Right cardiac atrium (tissue), 5 donors: Measurements from ENCODE around the gene TRAPPC12. TPM values are rescaled to one million over a fixed set of nuclear protein-coding genes. Genes with fewer than 3 reads are reported as not detected.

Experiments
- ATAC-seq, 2 donors: fragments of 200-7000 bp; cut with Tn5 transposase; one replicate each; pipeline versions ENCODE4 v1.8.0 to v1.9.1; 2020; ENCODE audit warnings: moderate library complexity in 2 of 2, mild to moderate bottlenecking in 1 of 2
- DNase-seq, 3 donors: peaks; one replicate each; pipeline ENCODE4 v3.0.0-alpha.2; 2020
- H3K27ac ChIP-seq: one replicate; pipeline ENCODE4 v1.5.1; 2013; ENCODE audit warnings: mild to moderate bottlenecking, low read length, control low read depth, moderate library complexity
- H3K27me3 ChIP-seq: one replicate; pipeline ENCODE4 v1.6.1; 2013; ENCODE audit not compliant: control insufficient read depth, insufficient read depth
- H3K4me1 ChIP-seq: one replicate; pipeline ENCODE4 v1.6.1; 2013; ENCODE audit warnings: low read length; ENCODE audit not compliant: control insufficient read depth, insufficient read depth
- H3K4me3 ChIP-seq: one replicate; pipeline ENCODE4 v1.5.1; 2013; ENCODE audit warnings: low read length, control low read depth
- H3K9me3 ChIP-seq: one replicate; pipeline ENCODE4 v1.6.1; 2013; ENCODE audit warnings: low read length; ENCODE audit not compliant: control insufficient read depth
- WGBS: extraction: QIAGEN DNeasy Blood & Tissue Kit; methylation state at CpG from one replicate; pipeline ENCODE4 v1.1.7; 2013; 5-methylcytosine and 5-hydroxymethylcytosine counted together
- intact Hi-C, 4 donors: fragments of 100-400 bp; cut with DNase I; formaldehyde crosslinking; loops; one replicate each; pipeline versions ENCODE4 v1.11.0 to v1.14.0; 2022 to 2023
- polyA plus RNA-seq: library from polyadenylated mRNA; stranded (reverse); fragments of 200-250 nt; gene quantifications from one replicate; pipeline ENCODE4 v1.2.3, GENCODE V29; 2013
- total RNA-seq, 4 donors: library from RNA; stranded (reverse); fragmentation: NEBNext Ultra II Directional; extraction: Animal tissue kit (Norgen Biotek cat#: 25700); gene quantifications; one replicate each; pipeline ENCODE4 v1.2.1, GENCODE V29; 2021
- donor health status: healthy with polysubstance abuse.
- donor health status: DM: no; HTN: yes; CAD: no.
- donor health status: DM: no; HTN: no; CAD: no.
- donor health status: DM: no; HTN: yes; CAD: no; lungs with severe emphysema.
- donor health status: DM: yes; HTN: yes; CAD: no.

The TRAPPC12 gene
- total and polyA plus RNA-seq, 5 donors = 93.4 to 137 (median 128) TPM

- intact Hi-C loops = no loop called here
- WGBS = 93% methylated on average over 8 of the region's 8 CpGs
- Histone ChIP-seq H3K9me3 (no peaks in the 10 kb centered on the region), H3K4me1 (no peaks in the 10 kb centered on the region), H3K27me3 (no peaks in the 10 kb centered on the region), H3K4me3 (no peak overlapping the region), H3K27ac (no peak overlapping the region)
- ATAC-seq (no peak), DNase-seq (no peak)
Observed at GRCh38 chr2:3390041-3390440, 10.5 kb downstream of the TRAPPC12 start.

GRCh38 chr2:3392216-3392615, 12.7 kb downstream of the TRAPPC12 start:
- DNase-seq = no peak
- Histone ChIP-seq H3K4me1 (no peaks in the 10 kb centered on the region), H3K4me3 (no peak overlapping the region), H3K27ac (no peak overlapping the region), H3K9me3 (no peaks in the 10 kb centered on the region), H3K27me3 (no peaks in the 10 kb centered on the region)
- intact Hi-C loops = no loop called here
- ATAC-seq = no peak
- 91% methylated on average over 4 of the region's 4 CpGs for WGBS

DNA sequence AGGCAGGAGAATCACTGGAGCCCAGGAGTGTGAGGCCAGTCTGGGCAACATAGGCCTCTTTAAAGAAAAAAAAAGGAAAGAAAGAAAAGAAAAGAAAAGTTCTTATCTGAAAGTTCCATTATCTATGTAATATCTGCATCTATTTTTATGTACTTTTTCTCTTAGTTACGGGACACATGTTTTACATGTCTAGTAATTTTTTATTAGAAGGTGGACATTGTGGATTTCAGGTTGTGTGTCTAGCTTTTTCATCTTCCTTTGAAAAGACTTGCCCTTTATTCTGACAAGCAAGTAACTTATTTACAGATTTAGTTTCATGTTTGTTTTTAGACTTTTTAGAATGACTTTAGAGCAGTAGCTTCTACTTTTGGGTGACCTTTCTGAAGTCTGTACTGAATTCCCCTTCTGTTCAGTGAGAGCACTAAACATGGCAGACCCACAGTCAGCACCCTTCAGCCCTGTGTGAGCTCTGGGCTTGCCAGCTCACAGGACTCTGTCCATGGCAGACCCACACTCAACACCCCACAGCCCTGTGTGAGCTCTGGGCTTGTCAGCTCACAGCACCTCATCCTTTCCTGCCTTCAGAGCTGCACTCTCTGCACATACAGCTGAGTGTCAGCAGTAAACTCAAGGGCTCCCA, 17.5 kb downstream of the TRAPPC12 start:
- Histone ChIP-seq H3K9me3 (no peaks in the 10 kb centered on the region), H3K4me1 (peaks cover 6% of the 10 kb centered on the region), H3K4me3 (no peak overlapping the region), H3K27me3 (no peaks in the 10 kb centered on the region), H3K27ac (no peak overlapping the region)
- no peak for DNase-seq
- ATAC-seq = no peak
- intact Hi-C loops = no loop called here
- 96% methylated on average over 1 of the region's 1 CpG for WGBS

DNA sequence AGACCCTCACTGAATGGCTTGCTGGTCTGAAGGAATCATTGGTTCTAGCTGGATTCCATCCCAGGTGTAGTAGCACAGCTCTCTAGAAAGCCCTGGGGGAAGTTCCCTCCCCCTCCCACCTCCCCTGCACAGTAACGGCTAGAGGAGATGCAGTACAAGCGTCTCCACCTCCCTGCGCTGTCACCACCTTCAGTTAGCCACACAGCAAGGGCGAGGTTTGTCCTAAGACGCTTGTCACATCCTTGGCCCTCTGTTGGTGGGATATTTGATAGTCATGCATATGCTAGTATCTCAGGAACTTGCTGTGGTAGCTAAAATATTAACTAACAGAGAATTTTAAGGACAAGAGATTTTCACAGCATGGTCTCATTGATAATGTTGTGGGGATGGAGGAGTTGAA, 19.4 kb downstream of the TRAPPC12 start:
- Histone ChIP-seq H3K27me3 (no peaks in the 10 kb centered on the region), H3K4me1 (peaks cover 6% of the 10 kb centered on the region), H3K27ac (no peak overlapping the region), H3K9me3 (no peaks in the 10 kb centered on the region), H3K4me3 (no peak overlapping the region)
- 78% methylated on average over 5 of the region's 5 CpGs for WGBS
- no peak for ATAC-seq
- no peak for DNase-seq
- intact Hi-C loops = no loop called here

GRCh38 chr2:3399381-3399780, 19.9 kb downstream of the TRAPPC12 start:
- Histone ChIP-seq H3K27me3 (no peaks in the 10 kb centered on the region), H3K4me3 (no peak overlapping the region), H3K27ac (peak overlapping the region; percentile 10), H3K4me1 (peaks cover 6% of the 10 kb centered on the region), H3K9me3 (no peaks in the 10 kb centered on the region)
- DNase-seq (no peak), ATAC-seq (no peak)
- intact Hi-C loops = no loop called here
- WGBS = 39% methylated on average over 3 of the region's 3 CpGs

- ATAC-seq = peak; percentile 87 to 93
- DNase-seq = peak; percentile 55 to 87 (median 86)
- Histone ChIP-seq H3K4me1 (peaks cover 6% of the 10 kb centered on the region), H3K27me3 (no peaks in the 10 kb centered on the region), H3K27ac (no peak overlapping the region), H3K9me3 (no peaks in the 10 kb centered on the region), H3K4me3 (no peak overlapping the region)
- WGBS = 18% methylated on average over 9 of the region's 9 CpGs
- intact Hi-C loops = no loop called here
Observed at GRCh38 chr2:3399829-3400228, 20.3 kb downstream of the TRAPPC12 start.

DNA sequence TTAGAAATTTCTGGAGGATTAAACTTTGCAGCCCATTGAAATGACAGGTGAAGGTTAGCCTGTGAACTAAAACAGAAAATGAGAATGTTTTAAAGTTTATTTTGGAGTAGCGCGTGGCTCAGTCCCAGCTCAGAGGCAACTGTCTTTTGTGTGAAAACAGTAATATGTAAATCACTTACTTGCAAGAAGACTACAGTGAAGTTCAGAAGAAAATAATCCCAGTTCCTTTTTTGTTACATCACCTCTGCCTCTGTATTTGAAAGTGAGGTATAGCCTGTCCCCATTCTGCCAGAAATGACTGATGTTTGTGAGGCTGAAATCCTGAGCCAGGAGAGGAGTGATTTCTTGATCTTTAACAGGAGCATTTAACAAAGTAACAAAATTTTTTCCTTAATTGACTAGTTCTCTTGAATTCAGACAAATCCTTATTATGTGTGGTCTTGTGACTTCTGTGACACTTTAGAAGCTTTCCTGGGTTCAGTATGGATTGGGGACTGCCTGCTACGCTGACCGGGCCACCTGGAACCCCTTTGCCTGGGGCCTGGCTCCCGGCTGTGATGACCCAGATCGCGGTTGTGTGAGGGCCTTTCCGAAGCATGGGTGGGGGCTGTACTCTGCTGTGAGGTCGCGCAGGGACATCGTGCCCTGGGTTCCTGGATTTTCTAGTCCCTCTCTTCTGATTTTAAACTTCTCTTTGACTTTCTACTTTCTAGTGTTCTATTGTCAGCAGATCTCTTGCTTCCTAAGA, 24.3 kb downstream of the TRAPPC12 start:
- ATAC-seq (no peak), DNase-seq (no peak)
- intact Hi-C loops = no loop called here
- Histone ChIP-seq H3K4me1 (peaks cover 10% of the 10 kb centered on the region), H3K9me3 (no peaks in the 10 kb centered on the region), H3K4me3 (no peak overlapping the region), H3K27me3 (no peaks in the 10 kb centered on the region), H3K27ac (no peak overlapping the region)
- 84% methylated on average over 11 of the region's 11 CpGs for WGBS

DNA sequence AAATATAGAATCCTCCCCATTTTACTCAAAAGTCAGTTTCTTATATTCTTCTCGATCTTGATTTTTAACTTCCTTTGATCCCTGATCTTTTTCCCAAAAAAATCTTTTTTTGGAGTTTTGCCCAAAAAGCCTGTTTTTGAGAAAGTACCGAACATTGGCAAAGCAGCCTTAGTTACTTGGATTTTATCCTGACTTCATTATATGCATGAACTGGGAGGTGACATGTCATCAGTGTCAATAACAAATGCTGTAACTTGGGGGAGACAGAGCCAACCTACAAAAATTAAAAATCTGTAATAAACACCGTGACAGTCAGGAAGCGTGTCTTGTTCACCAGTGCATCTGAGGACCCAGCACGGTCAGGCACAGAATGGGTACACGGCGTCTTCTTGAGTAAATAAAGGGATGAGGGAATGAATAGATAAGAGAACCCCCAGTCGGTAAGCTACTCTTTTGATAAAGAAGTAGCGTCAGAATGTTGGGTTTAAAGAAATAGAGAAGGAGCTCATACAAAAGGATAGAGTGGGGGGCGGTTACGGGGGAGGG, 24.9 kb downstream of the TRAPPC12 start:
- WGBS = 71% methylated on average over 11 of the region's 11 CpGs
- DNase-seq (no peak), ATAC-seq (no peak)
- no peaks in the 10 kb centered on the region for H3K9me3 ChIP-seq
- no peak overlapping the region for H3K4me3 ChIP-seq
- H3K27ac ChIP-seq = no peak overlapping the region
- H3K4me1 ChIP-seq = peaks cover 9% of the 10 kb centered on the region
- H3K27me3 ChIP-seq = no peaks in the 10 kb centered on the region
- intact Hi-C loops = no loop called here

- WGBS = 53% methylated on average over 6 of the region's 6 CpGs
- peaks cover 6% of the 10 kb centered on the region for H3K4me1 ChIP-seq
- no peak overlapping the region for H3K27ac ChIP-seq
- DNase-seq (no peak), ATAC-seq (peak; percentile 37 to 42)
- H3K4me3 ChIP-seq = no peak overlapping the region
- intact Hi-C loops = no loop called here
- H3K27me3 ChIP-seq = no peaks in the 10 kb centered on the region
- H3K9me3 ChIP-seq = no peaks in the 10 kb centered on the region
Observed at GRCh38 chr2:3405307-3405706, 25.8 kb downstream of the TRAPPC12 start.

DNA sequence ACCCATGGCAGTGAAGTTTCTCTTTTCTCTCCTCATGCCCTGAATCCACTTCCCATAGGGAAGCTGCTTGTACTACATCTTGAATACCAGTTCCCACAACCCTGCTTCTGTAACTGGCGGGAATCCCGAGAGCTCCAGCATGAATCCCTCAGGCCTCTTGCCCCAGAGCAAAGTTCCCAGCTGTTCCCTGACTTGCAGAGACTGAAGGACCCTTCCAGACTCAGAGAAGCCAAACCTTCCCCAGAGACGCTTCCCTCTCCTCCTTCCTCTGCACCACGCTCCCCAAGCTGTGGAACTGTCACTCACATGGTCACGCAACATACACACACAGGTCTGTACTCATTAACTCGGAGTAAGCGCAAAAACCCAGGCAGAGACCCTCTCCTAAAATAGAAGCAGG, 26.4 kb downstream of the TRAPPC12 start:
- Histone ChIP-seq H3K27ac (peak overlapping the region; percentile 26), H3K9me3 (no peaks in the 10 kb centered on the region), H3K27me3 (no peaks in the 10 kb centered on the region), H3K4me1 (peaks cover 4% of the 10 kb centered on the region), H3K4me3 (no peak overlapping the region)
- ATAC-seq = peak; percentile 54
- DNase-seq = no peak
- intact Hi-C loops = no loop called here
- WGBS = 74% methylated on average over 7 of the region's 7 CpGs

- peaks cover 4% of the 10 kb centered on the region for H3K4me1 ChIP-seq
- H3K27ac ChIP-seq = no peak overlapping the region
- WGBS = 64% methylated on average over 3 of the region's 3 CpGs
- intact Hi-C loops = no loop called here
- ATAC-seq (peak in 1 of 2 donors; percentile 74), DNase-seq (peak; percentile 64 to 73 (median 68))
- no peaks in the 10 kb centered on the region for H3K9me3 ChIP-seq
- no peak overlapping the region for H3K4me3 ChIP-seq
- no peaks in the 10 kb centered on the region for H3K27me3 ChIP-seq
Observed at GRCh38 chr2:3406501-3406900, 27.0 kb downstream of the TRAPPC12 start.
